GM19455 (cell line): Measurements from ENCODE around the gene RC3H1.
A peak's percentile ranks its signal among the peaks of the same experiment; 100 is the strongest.
"Not testable (repeated sequence)": the region's sequence is repeated elsewhere in the genome, so short reads cannot be mapped to it uniquely, and the experiment has no call there.

Experiments
- ATAC-seq: cut with Tn5 transposase; IDR thresholded peaks from one replicate; pipeline ENCODE4 v1.9.1; 2021; ENCODE audit not compliant: unreplicated experiment

Gene RC3H1

DNA sequence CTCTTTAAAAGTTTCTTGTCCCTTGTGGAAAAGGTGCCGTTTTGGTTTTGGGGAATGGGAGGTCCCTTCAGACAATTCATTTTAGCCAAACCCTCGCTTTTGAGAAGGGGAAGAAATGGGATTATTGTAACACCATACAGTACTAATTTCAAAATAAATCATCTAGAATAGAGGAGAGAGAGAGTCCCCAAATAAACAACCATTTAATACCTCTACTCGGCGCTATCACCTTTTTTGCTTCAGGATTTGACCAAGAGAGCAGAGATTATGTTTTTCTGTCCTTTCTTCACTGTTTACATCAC lies 770 bp upstream of the RC3H1 start:
- no peak for ATAC-seq

DNA sequence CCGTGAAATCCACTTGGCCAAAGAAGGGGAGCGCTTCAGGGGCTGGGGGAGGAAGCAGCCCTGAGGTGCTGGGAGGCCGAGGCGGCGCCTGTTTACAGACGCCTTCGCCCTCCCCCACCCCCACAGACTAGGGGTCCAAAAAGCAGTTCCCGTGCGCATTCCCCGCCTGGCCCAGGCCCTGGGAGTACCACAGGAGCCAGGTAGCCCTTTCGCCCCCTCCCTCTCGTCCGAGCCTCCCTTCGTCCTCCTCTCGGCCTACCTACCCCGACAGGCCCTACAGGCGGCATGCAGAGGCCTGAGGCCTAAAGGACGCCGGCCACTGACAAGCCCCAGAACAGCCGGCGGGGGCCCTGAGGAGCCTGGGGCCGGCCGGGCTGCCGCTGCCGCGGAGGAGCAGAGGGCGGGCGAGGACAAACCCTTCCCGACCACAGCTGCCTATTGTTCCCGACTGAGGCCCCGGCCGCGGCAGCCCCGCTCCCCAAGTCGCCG lies 522 bp downstream of the RC3H1 start:
- ATAC-seq = peak; percentile 48

DNA sequence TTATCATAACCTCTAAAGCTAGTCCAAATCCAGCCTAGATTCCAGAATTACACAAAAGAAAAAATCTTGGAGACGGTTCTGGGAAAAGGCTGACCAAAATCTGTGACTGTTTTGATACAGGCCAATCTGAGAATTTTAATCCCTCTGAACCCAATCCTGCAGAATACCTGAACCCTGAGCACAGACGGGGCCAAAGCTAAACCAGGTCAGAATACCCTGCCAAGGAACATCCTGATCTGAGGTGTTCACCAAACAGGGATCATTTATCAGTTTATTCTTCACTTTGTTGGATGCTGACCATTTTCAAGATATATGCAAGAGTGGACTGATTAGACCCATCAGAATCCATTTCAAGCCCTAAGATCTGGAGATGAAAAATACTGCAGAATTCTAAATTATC lies 3.6 kb downstream of the RC3H1 start:
- ATAC-seq = no peak

DNA sequence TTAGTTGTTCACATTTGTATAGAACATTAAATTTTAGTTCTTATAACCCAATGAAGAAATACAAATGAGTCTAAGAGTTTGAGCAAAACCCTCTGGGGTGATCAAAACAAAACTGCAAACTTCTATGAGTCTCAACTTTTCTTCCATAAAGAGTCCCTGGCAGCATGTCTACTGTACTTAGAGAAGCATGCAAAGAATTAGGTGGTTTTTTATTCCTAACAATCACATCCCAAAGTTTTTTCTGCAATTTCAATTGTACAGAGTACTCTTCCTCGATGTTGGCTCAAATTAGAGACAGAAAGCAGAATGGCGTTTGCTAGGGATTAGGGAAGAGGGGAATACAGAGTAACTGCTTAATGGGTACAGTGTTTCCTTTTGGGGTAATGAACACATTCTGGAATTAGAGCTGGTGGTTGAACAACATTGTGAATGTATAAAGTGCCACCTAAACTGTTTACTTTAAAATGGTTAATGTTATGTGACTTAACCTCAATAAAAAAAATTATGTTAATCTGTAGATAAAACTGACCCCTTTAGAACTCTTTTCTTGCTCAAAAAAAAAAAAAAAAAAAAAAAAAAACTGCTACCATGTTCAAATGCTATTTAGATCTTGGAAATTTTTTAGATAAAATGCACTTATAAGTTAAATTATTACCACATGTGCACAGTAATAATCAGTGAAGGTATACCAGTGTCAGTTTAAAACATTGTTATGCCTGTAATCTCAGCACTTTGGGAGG lies 4.8 kb downstream of the RC3H1 start:
- no peak for ATAC-seq

DNA sequence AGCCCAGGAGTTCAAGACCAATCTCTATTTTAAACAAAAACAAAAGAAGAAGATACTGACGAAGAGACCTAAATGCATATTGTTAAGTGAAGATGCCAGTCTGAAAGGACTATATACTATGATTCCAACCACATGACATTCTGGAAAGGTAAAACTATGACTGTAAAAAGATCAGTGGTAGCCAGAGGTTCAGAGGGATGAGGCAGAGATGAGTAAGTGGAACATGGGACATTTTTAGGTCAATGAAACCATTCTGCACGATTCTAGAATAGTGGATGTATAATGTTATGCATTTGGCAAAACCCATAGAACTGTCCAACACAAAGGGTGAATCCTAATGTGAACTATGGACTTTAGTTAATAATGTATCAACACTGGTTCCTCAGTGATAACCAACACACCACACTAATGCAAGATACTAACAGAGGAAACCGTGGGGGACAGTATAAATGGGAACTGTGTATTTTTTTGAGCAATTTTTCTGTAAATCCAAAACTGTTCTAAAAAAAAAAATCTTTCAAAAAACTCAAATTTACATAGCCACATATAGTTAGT lies 8.2 kb downstream of the RC3H1 start:
- ATAC-seq = no peak

DNA sequence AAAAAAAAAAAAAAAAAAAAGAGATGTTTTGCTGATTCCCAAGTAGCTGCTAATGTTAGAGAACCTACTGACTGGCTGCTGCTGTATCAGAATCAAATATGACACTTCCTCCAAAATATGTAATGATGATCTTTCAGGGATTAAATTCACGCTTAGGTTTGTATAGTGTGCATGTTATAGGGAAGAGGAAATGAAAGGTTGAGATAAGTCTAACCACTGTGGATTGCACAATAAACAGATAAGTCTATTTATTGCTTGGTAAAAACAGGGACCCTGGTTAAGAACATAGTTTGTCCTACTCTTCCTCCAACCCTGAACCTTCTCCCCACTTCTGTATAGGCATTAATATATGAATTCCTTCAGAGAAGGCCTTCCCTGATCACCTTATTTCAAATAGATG lies 13.2 kb downstream of the RC3H1 start:
- no peak for ATAC-seq

DNA sequence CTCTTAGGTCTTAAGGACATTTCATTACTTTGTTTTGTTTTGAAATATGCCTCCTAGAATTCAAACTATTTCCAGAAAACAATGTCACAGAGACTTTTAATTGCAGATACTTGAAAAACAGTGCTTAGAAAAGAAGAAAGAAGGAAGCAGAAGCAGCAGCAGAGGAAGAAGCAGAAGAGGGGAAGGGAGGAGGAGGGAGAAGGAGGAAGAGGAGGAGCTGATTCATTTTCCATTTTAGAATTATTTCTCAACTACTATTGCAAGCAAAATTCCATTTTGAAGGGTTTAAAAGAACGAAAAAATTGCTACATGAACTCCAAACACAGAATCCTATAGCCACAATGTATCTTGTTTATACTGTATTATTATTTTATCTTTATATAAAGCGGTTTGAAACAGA lies 13.9 kb downstream of the RC3H1 start:
- ATAC-seq = no peak

DNA sequence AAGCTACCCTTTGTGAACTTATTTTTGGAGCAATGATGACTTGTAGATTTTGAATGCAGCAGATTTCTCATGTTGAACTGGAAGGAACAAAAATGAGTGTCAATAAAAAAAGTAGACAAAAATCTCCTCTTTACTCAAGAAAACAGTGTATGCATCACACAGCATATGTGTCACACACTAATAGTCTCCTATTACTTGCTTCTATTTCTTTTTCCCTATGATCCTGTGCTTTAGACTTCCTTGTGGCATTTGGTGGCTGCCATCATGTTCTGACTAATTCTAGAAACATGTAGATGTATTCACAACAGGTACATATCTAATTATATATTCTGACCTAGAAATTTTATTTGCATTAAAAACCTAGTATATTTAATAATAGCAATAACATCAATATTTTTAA lies 14.3 kb downstream of the RC3H1 start:
- ATAC-seq = no peak

DNA sequence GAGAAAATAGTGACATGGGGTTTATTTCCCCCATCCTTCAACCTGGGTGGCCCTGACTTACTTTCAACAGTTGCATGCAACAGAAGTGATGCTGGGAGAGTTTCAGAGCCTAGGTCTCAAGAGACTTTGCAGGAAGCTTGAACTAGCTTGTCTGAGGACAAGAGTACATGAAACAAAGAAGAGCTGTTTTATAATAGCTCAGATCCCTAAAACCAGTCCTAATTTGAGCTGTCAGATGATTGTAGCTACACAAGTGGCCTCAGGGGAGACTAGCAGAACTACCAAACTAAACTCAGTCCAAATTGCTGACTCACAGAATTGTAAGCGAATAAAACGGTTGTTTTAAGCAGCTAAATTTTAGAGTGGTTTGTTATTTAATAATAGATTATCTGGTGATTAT lies 17.1 kb downstream of the RC3H1 start:
- peak; percentile 74 for ATAC-seq

DNA sequence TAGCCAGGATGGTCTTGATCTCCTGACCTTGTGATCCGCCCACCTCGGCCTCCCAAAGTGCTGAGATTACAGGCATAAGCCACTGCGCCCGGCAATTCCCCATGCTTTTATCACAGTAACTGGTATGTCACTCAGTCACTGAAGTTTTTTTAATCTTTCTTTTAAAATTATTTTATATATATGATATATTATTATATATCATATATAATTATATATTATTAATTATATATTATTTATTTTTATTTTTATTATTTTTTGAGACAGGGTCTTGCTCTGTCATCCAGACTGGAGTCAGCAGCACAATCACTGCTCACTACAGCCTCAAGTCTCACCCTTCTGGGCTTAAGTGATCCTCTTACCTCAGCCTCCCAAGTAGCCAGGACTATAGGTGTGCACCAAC lies 18.3 kb downstream of the RC3H1 start:
- no peak for ATAC-seq

DNA sequence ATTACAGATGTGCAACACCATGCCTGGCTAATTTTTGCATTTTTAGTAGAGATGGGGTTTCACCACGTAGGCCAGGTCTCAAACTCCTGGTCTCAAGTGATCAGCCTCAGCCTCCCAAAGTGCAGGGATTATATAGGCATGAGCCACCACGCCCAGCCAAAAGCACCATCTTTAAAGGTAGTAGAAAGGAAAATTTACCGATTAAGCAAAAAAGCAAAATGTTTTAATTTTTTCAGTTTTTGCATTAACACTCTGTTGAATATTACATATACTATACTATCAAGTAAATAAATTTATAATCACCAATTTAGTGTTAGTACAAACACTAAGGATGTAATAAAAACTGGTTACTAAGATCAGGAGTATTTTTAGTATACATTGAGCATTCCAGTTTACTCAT lies 20.6 kb downstream of the RC3H1 start:
- ATAC-seq = no peak

DNA sequence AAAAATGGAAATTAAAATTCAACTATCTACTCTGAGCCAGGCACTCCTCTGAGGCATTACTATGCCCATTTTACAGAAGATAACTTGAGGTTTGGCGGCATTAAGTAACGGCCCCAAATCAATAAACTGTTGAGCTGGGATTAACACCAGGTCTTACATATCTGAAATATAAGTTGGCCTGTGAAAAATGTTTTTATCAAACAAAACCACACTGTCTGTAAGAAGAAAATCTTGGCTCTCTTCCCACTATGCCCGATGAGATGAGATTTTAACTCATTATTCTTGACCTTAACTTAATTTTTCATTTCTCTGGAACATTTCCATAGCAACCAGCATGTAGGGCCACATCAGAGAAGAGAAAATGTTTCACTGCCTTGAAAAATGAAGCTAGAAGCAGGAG lies 21.8 kb downstream of the RC3H1 start:
- ATAC-seq = no peak

DNA sequence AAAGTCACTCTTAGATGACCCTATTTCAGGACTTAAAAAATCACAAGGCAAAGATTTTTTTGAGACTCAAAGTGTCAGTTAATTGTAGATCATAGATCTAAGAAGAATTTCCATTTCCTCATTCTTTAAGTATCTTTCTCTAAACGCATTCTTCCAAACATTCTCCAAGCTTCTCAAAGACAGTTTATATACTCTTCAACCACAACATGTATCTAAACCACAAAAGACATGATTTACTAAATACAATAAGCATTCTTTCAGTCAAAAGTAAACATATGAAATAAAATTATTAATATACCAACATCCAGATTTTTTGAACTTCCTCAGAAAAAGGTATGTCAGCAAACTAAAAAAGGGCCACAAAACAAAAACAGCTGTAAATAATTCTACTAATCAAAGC lies 24.4 kb downstream of the RC3H1 start:
- ATAC-seq = no peak

DNA sequence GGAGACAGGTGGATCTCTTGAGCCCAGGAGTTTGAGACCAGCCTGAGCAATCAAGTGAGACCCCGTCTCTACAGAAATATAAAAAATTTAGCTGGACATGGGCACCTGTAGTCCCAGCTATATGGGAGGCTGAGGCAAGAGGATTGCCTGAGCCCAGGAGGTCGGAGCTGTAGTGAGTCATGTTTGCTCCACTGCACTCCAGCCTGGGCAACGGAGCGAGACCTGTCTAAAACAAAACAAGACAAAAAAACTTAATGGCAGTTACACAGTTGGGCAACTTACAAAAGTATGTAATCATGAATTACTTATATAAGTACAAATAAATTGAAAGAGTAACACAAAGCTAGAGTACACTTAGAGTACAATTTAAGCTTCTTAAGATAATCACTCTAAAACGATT lies 25.2 kb downstream of the RC3H1 start:
- no peak for ATAC-seq

DNA sequence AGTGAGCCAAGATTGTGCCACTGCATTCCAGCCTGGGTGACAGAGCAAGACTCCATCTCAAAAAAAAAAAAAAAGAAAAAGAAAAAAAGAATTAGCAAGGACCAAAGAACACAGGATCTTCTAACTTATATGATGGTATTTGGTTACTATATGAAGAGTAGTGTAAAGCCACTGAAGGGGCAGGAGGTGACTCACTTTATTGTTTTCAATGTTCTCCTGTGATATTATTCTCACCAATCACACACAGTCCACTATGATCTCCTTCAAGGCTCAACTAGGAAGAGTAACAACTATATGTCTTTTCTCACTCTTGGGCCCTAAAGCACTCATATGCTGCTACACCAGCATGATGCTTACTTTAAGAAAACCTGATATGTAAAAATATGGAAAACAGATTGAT lies 26.7 kb downstream of the RC3H1 start:
- ATAC-seq = no peak

DNA sequence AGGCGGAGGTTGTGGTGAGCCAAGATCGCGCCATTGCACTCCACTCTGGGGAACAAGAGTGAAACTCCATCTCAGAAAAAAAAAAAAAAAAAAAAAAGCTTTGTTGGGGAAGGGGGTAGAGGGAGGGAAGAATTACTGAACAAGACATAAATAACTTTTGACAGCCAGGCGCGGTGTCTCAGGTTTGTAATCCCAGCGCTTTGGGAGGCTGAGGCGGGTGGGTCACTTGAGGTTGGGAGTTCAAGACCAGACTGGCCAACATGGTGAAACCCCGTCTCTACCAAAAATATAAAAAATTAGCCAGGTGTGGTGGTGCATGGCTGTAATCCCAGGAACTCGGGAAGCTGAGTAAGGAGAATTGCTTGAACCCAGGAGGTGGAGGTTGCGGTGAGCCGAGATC lies 28.2 kb downstream of the RC3H1 start:
- not testable (repeated sequence) for ATAC-seq

DNA sequence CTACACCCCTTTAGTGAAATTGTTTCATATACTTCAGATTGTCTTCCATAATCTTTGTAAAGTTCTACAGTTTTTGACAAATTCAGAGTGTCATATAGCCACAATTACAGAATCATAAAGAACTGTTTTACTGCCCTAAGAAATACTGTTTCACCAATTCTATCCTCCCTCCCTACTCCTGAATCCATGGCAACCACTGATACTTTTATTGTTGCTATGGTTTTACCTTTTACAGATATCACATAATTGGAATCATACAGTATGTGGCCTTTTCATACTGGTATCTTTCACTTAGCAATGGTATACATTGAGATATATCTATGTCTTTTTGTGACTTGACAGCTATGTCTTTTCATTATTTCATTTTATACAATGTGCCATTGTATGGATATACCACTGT lies 34.1 kb downstream of the RC3H1 start:
- no peak for ATAC-seq

DNA sequence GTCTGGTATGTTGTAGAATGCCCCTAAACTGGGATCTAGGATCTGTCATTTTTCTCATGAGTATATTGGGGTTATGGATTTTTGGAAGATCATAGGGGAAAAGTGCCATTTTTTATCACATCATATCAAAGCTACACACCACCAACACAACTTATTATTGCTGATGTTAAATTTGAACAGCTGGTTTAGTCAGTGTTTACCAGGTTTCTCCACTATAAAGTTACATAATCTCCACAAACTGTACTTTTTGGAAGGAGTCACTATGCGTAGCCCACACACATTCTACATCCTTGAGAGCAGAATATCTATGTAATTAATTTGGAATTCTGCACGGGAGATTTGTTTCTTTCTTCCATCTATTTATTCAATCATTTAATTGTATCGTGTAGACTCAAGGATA lies 35.2 kb downstream of the RC3H1 start:
- no peak for ATAC-seq

DNA sequence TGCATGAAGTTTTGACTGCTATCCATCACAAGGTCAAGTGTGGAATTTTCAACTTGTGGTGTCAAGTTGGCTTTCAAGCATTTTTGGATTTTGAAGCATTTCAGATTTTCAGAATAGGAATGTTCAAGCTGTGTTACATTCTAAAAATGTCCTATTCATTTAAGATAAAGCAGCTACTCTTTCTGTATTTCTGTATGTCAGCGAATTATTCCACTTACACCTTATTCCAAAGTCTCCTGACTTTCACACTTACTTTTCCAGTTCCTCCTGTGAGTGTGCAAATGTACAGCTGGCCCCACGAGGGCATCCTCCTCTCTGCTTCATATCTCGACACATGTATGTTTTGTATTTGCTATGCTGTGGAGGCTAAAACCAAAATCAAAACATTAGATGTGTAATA lies 51.9 kb downstream of the RC3H1 start:
- ATAC-seq = no peak

DNA sequence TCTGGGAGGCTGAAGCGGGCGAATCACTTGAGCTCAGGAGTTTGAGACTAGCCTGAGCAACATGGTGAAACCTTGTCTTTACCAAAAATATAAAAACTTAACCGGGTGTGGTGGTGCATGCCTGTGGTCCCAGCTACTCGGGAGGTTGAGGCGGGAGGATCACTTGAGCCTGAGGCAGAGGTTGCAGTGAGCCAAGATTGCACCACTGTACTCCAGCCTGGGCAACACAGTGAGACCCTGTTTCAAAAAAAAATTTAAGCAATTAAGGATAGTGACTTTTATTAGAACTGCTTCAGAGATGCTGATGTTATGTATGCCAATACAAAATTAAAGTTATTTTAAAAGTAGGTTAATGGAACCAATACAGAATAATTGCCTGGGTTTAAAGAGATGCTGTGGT lies 56.3 kb downstream of the RC3H1 start:
- not testable (repeated sequence) for ATAC-seq

DNA sequence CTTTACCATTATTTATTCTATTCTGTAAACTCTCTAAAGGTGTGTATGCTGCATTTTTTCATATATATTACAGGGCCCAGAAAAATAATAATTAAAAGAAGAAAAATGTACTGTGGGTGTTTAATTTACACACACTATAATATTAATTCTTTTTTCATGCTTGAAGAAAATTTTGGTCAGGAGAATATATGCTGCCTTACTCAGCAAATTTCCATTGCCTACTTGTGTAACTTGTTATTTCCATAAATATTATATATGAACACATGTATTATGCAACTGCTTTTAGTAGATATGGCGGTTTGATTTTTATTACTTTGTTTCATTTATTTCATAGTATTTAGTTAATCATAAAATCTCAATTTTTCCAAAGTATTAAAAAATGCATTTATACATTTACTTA lies 58.7 kb downstream of the RC3H1 start:
- no peak for ATAC-seq

DNA sequence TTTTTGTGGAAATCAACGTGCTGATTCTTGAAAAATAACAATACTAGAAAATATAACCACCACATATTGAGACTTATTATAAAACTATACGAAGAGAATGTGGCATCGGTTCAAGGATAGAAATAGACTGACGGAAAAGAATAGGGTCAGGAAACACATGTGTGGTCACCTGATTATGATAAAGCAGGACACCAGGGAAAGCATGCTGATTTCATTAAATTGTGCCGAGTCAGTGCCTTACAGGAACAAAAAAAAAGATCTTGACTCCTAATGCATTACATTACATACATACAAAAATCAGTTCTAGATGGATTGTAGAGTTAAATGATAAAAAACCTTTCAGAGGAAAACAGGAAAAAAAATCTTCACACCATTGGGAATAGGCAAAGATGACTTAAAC lies 61.5 kb downstream of the RC3H1 start:
- ATAC-seq = no peak

DNA sequence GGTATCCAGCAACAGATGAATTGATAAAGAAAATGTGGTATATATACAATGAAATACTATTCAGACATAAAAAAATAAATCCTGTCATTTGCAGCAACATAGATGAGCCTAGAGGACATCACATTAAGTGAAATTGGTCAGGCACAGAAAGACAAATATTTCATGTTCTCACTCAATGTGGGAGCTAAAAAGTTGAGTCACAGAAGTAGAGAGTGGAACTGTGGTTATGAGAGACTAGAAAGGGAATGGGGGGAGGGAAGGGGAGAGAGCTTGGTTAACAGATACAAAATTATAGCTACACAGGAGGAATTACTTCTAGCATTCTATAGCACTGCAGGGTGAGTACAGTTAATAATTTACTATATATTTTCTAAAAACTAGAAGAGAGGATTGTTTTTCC lies 68.0 kb downstream of the RC3H1 start:
- no peak for ATAC-seq
